ENCODE data around the gene PTPDC1. TPM values are rescaled to one million over a fixed set of nuclear protein-coding genes. Genes with fewer than 3 reads are reported as not detected.

PTPDC1 gene
- total and polyA plus RNA-seq, 2 of the 8 experiments (the other 6 are each of a cell fraction or from before 2014, with no cell fraction given), result 4.1 to 7.3 TPM

- no peak overlapping the region for H4K91ac ChIP-seq (replicated peaks; ENCODE audit: insufficient read length, low read length)
- no peak overlapping the region for H4K8ac ChIP-seq (ENCODE audit: extremely low read depth, insufficient read depth, low read length)
- H3K9me3 ChIP-seq (ENCODE audit: insufficient read depth in 2 of 2, low read depth in 1 of 2, low read length in 1 of 2), result no peaks in the 10 kb centered on the region
- H3K14ac ChIP-seq (ENCODE audit: insufficient read length), result no peak overlapping the region
- no peaks in the 10 kb centered on the region for H4K20me1 ChIP-seq (replicated peaks in 1 of 2; ENCODE audit: control insufficient read depth in 1 of 2, insufficient read depth in 2 of 2, low read length in 2 of 2)
- no peaks in the 10 kb centered on the region for H3K27me3 ChIP-seq (replicated peaks in 1 of 4; ENCODE audit: control insufficient read depth in 3 of 4, extremely low read depth in 1 of 4, insufficient read depth in 3 of 4, low read length in 3 of 4)
- ChIA-PET POLR2A (ENCODE audit: partially characterized antibody) (no interaction called here), CTCF (ENCODE audit: partially characterized antibody) (interaction anchor here (1.1 to 2.0 kb wide), 2 partner anchors 17 to 69 kb away, joined by 3 to 4 read pairs; no protein-coding TSS in a partner anchor)
- no peak overlapping the region for H3K18ac ChIP-seq (ENCODE audit: extremely low read depth, low read length)
- H2BK5ac ChIP-seq (ENCODE audit: low read depth, low read length), result no peak overlapping the region
- no peaks in the 10 kb centered on the region for H3K79me1 ChIP-seq (ENCODE audit: low read depth, low read length)
- H3K4me2 ChIP-seq (ENCODE audit: insufficient read depth in 1 of 2, low read depth in 2 of 2, low read length in 2 of 2), result no peak overlapping the region
- no peak overlapping the region for H2BK15ac ChIP-seq (ENCODE audit: low read length)
- 86% methylated on average over 2 of the region's 2 CpGs; no CpG with 5 or more reads in 1 of the 2 experiments for WGBS, 2 experiments (ENCODE audit: extremely low coverage in 1 of 2, insufficient coverage in 1 of 2, insufficient read length in 1 of 2, insufficient replicate concordance in 2 of 2, low coverage in 1 of 2, low lambda C conversion rate in 2 of 2, missing lambda C conversion rate in 1 of 2)
- H3K4me1 ChIP-seq (replicated peaks in 1 of 4; ENCODE audit: control insufficient read depth in 3 of 4, insufficient read depth in 4 of 4, low read length in 3 of 4), result peaks cover 0 to 5% (median 2%) of the 10 kb centered on the region in 4 experiments; a peak in 2 of 7 replicates
- no peak overlapping the region for H3K27ac ChIP-seq (ENCODE audit: low read depth, low read length)
- no peak overlapping the region for H3K23ac ChIP-seq (ENCODE audit: insufficient read length)
- H3K23me2 ChIP-seq (ENCODE audit: low read depth, low read length), result 0 out of 2 replicates have a peak, but pooled peaks cover 2% of the 10 kb centered on the region
- H3K4ac ChIP-seq (replicated peaks; ENCODE audit: insufficient read length, low read depth, low read length), result no peak overlapping the region
- no peaks in the 10 kb centered on the region for H3K79me2 ChIP-seq (ENCODE audit: control insufficient read depth in 1 of 2, insufficient read depth in 2 of 2, low read length in 2 of 2)
- no peak overlapping the region for H2BK12ac ChIP-seq (ENCODE audit: low read depth, low read length)
- no peak overlapping the region for H3K56ac ChIP-seq (replicated peaks; ENCODE audit: insufficient read length, low read depth, low read length)
- no peak overlapping the region for H3K4me3 ChIP-seq (ENCODE audit: extremely low read depth in 1 of 4, insufficient read depth in 2 of 4, low read depth in 3 of 4, low read length in 4 of 4)
- H2BK120ac ChIP-seq (replicated peaks; ENCODE audit: low read depth, low read length), result no peak overlapping the region
- FAIRE-seq (no peak), DNase-seq (ENCODE audit: low read depth in 1 of 2, low spot score in 2 of 2) (no peak)
- H4K5ac ChIP-seq (ENCODE audit: insufficient read length, low read depth, low read length), result no peak overlapping the region
- H3K9ac ChIP-seq (replicated peaks in 1 of 4; ENCODE audit: extremely low read depth in 1 of 4, low read depth in 3 of 4, low read length in 3 of 4), result no peak overlapping the region
- no peak overlapping the region for H2BK20ac ChIP-seq (ENCODE audit: low read length)
- H2AFZ ChIP-seq (ENCODE audit: low read length), result no peak overlapping the region
- TF ChIP-seq EZH2 (IDR thresholded peaks at IDR 0.05; ENCODE audit: low read depth, low read length, severe bottlenecking) (no peak), CHD2 (IDR thresholded peaks at IDR 0.05; ENCODE audit: low read length) (no peak), CREB1 (IDR thresholded peaks at IDR 0.05) (no peak), JUND (IDR thresholded peaks at IDR 0.05; ENCODE audit: low read length) (no peak), HDAC2 (IDR thresholded peaks at IDR 0.05; ENCODE audit: borderline replicate concordance in 1 of 2, low read depth in 2 of 2, low read length in 2 of 2) (no peak), EGR1 (IDR thresholded peaks at IDR 0.05; ENCODE audit: borderline replicate concordance, low read depth, low read length) (no peak), CBX5 (IDR thresholded peaks at IDR 0.05; ENCODE audit: low read depth, low read length) (no peak), KDM4A (IDR thresholded peaks at IDR 0.05; ENCODE audit: low read depth, low read length, severe bottlenecking) (no peak), YY1 (IDR thresholded peaks at IDR 0.05; ENCODE audit: low read depth, low read length) (no peak)
- no peaks in the 10 kb centered on the region for H3K36me3 ChIP-seq (ENCODE audit: control insufficient read depth in 2 of 4, insufficient read depth in 4 of 4, low read length in 3 of 4)
- no peak overlapping the region for H2AK5ac ChIP-seq (ENCODE audit: low read depth, low read length)
These were observed 60.1 kb downstream of the PTPDC1 start for GRCh38 chr9:94144394-94144793.
